IPS DF 4.7 (cell line): ENCODE measurements around the gene ARHGAP1.

Source experiments
- DNase-seq: peaks from one replicate; pipeline ENCODE4 v3.0.0-alpha.2; 2013; ENCODE audit warnings: low spot score; ENCODE audit errors: extremely low read depth

ARHGAP1 gene

DNA sequence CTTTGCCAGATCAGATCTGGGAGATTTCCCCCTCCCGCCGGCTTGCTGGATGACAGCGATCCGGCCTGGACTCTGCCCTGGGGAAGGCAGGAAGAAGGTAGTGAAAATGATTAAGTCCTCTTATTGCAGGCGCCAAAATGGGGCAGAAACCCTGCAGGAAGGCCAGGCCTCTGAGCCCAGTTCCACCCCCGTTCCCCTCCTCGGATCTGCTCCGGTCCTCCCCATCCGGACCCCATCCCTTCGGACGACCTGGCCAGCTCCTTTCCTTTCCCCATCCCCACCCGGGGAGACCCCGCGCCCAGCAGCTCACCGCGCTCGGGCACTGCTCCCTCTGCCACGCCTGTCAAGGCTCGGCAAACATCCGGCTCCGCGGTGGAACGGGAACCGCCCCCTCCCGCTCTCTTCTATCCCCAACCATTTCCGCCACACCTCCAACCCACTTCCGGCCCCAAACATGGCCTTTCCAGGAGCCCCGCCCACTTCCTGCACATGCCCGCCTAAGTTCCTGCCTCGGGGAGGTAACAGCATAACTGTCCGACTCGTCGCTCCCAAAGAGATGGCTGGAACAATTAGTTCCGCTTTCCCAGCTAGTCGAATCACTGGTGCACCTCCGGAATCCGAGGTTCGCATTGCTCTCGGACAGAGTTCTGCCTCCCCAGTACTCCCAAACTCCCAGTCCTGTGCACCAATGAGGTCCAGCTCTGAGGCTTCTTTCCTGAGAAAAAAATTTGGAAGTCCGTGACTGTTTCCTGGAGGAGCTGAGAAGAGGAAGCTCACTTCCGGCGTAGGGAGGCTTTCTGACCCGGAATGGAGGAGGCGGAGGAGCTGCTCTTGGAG lies at the start of gene ARHGAP1, which contains the start of gene ZNF408:
TSS of gene ARHGAP1 (minus strand) at position 379 of the 837 bp plus-strand sequence. CDS start 4,512 bp downstream, outside the sequence.
TSS of gene ZNF408 (plus strand) at position 791 of the 837 bp plus-strand sequence. CDS start at position 808, 17 bp downstream.
- DNase-seq: peak; percentile 93

DNA sequence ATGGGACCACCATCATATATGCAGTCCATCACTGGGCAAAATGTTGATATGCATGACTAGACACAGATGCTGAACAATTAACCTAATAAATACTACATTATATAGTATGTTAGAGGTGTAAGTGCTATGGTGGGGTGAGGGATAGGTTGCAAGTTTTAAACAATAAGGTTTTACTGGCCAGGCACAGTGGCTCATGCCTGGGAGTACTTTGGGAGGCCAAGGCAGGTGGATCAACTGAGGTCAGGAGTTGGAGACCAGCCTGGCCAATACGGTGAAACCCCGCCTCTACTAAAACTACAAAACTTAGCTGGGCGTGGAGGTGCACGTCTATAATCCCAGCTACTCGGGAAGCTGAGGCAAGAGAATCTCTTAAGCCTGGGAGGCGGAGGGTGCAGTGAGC lies 46.7 kb upstream of the ARHGAP1 start:
- DNase-seq: no peak

DNA sequence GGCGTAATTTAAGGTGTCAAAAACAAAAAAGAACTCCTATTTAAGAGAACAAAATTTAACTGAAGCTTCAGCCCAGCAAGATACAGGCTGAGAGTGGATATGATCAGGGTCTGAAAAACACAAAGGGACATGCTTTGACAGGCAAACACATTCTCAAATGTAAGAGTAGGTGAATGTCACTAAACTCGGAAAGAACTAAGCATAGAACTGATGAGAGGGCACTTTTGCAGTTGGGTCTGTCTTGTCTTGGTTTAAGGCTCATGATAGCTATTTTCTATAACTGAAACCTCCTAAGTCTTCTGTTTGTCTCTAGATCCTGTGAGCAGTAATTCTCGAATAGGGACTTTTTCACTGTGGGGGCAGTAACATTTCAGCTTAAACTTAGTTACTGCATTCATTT lies 45.6 kb upstream of the ARHGAP1 start:
- no peak for DNase-seq

DNA sequence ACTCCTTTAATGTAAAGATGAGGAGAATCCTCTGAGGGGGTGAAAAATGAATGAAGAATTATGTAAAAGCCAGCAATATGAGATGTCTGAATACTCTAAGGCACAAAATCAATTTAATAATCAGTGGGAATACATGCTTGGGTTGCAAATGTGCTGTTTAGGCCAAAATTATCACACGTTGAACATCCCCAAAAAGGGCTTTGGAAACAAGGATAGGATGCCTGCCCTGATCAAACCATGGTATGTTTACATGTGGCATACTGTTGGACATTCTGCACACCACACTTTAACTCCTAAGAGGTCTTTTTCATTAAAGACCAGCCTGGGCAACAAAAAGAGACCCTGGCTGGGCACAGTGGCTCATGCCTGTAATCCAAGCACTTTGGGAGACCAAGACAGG lies 44.9 kb upstream of the ARHGAP1 start:
- no peak for DNase-seq

DNA sequence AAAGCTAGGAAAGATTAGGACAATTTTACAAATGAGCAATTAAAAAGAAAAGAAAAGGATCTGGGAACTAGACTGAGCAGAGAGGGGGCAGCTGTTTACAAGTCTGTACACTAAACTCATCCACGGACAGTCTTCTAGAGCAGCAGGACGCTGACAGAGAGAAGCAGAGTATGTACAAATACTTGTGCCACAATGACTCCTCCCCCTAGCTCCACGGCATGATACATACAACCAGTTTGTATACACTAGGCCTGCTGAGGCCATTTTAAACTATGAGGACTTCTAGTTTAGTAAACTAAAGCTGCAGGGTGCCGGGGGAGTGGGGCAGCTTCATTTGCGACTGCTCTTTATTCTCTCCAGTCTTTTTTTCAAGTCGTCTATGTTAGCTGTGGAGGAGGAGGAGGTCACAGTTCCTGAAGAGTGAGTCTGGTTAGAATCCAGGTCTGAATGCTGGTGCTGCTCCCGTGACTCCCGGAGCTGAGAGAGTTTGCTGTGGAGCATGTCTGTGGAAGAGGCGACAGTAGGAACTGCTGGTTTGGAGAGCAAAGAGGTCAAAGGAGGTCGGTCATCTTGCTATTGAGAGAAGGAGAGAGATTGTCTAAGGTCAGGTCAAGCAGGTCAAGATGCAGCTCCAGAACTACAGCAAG lies 43.4 kb upstream of the ARHGAP1 start:
- no peak for DNase-seq

DNA sequence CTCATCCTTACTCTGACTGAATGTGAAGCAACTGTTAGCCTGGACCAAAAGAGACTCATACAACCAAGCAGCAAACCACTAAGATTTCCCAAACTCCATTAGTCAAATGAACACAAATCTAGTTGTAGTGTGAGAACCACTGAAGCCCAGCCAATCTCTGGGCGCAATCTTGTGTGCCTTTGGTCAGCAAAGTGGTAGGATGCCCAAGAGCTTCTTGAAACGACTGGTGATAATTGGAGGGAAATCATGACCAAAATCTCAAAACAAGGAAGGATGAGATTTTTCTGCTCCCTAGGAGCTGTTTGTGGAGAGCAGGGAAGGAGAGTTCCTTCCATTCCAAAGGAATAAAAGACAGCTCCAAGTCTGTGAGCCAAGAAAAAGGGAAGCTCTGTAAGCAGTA lies 42.6 kb upstream of the ARHGAP1 start:
- no peak for DNase-seq

DNA sequence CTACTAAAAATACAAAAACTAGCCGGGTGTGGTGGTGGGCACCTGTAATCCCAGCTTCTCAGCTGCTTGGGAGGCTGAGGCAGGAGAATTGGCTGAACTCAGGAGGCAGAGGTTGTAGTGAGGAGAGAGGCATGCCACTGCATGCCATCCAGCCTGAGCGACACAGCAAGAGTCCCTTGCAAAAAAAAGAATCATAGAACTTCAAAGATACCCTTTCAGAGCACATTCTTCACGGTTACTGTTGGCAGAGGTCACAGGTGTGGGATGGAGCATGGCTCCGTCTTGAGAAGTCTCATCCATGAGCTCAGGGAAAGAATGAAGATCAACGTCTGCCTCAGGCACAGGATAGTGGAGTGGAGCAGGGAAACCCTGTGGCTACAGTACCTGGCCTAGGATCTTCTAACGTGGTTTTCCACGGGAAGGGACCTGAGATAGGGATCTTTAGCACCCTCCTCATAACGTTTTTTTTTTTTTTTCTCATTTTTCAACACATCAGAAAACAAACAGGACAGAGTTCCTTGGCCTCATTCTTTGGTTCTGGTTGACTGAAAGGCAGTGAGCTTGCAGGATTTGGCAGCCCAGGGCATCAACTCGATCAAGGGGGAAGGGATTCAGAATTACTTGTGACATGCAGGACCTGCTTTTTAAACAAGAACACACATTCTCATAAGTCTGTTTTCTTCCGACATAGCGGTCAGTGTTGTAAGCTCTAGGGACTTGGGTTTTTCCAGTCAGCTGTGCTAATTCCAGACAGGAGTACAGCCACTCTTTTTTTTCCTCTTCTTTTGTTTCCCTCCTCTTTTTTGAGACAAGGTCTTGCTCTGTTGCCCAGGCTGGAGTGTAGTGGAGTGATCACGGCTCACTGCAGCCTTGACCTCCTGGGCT lies 41.4 kb upstream of the ARHGAP1 start:
- no peak for DNase-seq

DNA sequence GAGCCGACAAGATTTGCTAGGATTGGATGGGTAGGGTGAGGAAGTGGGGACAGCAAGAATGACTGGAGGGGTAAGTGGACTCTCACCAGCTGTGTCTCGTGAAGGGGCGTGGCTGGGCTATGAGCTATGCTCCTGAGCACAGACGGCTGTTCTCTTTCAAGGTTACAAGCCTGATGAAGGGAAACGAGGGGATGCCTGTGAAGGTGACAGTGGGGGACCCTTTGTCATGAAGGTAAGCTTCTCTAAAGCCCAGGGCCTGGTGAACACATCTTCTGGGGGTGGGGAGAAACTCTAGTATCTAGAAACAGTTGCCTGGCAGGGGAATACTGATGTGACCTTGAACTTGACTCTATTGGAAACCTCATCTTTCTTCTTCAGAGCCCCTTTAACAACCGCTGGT lies 38.5 kb upstream of the ARHGAP1 start:
- no peak for DNase-seq

DNA sequence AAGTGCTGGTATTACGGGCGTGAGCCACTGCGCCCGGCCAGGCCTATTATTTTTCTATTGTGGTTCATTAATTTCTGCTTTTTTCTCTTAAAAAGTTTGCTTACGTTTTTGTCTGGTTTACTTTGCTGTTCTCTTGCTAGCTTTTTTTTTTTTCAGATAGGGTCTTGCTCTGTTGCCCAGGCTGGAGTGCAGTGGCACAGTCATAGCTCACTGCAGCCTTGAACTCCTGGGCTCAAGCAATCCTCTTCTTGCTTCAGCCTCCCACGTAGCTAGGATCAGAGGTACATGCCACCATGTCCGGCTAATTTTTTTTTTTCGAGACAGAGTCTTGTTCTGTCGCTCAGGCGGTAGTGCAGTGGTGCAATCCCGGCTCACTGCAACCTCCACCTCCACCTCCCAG lies 37.3 kb upstream of the ARHGAP1 start:
- no peak for DNase-seq

DNA sequence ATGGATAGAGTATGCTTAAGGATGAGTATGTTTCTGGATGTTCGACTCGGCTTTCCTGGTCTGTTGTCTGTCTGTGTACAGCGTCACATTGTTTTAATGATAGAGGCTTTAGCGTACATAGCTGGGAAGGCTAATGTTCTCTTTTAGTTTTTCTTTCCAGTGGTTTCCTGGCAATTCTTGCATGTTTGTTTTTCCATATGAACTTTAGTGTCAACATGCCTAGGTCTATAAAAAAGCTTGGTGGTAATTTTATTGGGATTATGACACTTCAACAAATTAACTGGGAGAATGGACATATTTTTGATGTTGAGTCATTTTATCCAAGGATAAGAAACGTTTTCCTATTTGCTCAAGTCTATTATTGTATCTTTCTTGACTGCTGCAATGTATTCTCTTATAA lies 36.2 kb upstream of the ARHGAP1 start:
- no peak for DNase-seq

DNA sequence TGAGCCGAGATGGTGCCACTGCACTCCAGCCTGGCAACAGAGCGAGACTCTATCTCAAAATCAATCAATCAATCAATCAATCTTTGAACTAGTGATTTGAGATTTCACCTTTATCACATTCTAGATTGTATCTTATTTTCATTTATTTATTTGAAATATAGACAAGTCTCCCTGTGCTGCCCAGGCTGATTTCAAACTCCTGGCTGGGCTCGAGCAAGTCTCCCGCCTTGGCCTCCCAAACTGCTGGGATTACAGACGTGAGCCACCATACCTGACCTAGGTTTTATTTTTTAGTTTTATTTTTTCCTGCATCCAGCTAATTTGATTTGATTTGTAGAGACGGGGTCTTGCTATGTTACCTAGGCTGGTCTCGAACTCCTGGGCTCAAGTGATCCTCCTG lies 35.7 kb upstream of the ARHGAP1 start:
- no peak for DNase-seq

DNA sequence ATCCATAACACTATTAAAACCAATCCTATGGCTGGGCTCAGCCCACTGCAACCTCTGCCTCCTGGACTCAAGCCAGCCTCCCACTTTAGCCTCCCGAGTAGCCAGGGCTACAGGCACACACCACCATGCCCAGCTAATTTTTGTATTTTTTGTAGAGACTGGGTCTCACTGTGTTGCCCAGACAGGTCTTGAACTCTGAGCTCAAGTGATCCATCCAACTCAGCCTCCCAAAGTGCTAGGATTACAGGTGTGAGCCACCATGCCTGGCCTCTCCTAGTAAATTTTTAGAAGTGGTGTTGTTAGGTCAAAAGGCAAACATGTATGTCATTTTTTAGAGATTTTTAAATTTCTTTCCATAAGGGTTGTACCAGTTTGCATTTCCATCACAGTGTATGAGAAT lies 32.8 kb upstream of the ARHGAP1 start:
- no peak for DNase-seq

DNA sequence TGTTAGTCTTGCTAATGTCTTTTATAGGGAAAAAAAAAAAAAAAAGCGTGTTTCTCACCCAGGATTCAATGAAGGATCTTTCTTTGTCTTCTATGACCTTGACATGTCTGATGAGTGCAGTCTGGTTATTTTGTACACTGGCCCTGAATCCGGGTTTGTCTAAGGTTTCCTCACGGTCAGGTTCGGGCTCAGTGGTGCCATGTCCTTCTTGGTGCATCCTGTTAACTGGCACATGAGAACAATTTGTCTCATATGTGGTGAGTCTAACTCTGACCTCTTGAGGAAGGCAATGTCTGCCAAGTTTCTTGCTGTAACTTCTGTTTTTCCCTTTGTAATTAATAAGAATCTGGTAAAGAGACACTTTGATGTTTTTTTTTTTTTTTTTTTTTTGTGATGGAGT lies 31.1 kb upstream of the ARHGAP1 start:
- no peak for DNase-seq

DNA sequence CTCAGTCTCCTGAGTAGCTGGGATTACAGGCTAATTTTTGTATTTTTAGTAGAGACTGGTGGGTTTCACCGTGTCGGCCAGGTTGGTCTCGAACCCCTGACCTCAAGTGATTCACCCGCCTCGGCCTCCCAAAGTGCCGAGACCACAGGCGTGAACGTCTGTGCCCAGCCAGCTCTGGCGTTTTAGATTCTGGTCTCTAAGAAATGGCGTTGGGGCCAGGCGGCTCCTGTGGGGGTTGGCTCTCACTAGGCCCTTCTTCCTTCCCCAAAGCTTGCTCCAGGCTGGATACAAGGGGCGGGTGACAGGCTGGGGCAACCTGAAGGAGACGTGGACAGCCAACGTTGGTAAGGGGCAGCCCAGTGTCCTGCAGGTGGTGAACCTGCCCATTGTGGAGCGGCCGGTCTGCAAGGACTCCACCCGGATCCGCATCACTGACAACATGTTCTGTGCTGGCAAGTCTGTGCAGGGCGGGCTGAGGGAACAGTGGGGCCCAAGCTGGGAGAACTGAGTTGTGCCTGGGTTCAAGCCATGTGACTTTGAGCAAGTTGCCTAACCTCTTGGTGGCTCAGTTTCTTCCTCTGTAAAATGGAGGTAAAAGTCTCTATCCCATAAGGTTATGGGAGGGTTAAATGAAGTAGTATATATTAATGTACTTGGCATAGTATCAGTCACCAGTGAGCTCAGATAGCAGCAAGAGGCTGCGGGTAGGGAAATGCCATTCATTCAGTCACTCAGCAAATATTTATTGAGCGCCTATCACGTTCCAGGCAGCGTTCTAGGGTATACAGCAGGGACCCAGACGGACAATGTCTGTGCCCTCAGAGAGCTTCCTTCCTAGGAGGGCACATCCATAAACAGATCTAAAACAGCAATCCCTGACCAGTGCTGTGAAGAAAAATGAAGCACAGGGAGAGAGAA lies 28.9 kb upstream of the ARHGAP1 start:
- DNase-seq: no peak

DNA sequence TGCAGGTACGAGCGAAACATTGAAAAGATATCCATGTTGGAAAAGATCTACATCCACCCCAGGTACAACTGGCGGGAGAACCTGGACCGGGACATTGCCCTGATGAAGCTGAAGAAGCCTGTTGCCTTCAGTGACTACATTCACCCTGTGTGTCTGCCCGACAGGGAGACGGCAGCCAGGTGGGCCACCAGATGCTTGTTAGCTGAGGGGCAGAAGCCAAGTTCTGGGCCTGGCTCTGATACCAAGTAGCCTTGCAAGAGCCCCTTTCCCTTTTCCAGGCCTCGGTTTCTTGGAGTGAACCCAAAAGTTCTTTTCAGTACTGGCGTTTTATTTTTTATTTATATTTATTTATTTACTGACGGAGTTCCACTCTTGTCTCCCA lies 28.2 kb upstream of the ARHGAP1 start:
- no peak for DNase-seq

DNA sequence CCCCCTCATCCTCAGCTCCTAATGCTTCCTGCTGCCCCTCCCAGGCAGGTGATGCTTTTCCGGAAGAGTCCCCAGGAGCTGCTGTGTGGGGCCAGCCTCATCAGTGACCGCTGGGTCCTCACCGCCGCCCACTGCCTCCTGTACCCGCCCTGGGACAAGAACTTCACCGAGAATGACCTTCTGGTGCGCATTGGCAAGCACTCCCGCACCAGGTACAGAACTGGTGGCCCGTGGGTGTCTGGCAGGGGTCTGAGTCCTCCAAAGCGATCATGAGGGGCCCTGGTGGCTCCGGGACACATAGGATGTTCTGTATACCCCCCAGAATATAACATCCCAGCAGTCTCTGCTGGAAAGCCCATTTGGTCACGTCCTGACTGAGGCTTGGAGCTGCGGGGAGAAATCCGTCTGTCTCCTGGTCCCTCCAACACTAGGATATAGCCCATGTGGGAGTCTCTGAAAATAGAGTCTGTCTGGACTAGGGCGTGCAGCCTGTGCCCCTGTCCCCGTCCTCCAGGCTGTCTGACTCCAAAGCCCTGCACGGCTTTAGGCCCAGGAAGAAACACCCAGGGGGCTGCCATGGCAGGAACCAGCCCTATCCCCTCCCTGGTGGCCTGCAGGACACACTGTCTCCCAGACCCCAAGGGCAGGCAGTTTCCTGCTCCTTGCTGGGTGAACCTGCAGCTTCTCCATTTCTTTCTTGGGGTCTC lies 27.7 kb upstream of the ARHGAP1 start:
- DNase-seq: no peak

DNA sequence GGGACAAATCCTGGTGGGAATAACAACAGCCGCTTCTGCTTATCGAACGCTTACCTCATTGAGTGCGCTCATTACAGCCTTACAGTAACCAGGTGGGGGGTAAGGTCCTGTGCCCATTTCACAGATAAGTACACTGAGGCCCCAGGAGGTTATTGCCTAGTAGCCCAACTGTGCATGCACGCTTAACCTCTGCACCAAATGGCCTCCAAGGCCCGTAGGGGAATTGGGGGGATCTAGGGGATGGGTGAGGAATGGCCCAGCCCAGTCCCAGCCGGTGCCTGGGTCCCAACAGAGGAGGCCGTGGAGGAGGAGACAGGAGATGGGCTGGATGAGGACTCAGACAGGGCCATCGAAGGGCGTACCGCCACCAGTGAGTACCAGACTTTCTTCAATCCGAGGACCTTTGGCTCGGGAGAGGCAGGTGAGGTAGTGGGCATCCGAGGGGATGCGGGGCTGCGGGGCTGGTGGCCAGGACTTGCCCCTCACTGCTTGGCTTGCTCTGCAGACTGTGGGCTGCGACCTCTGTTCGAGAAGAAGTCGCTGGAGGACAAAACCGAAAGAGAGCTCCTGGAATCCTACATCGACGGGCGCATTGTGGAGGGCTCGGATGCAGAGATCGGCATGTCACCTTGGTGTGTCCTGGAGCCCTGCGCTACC lies 25.9 kb upstream of the ARHGAP1 start:
- DNase-seq: no peak

DNA sequence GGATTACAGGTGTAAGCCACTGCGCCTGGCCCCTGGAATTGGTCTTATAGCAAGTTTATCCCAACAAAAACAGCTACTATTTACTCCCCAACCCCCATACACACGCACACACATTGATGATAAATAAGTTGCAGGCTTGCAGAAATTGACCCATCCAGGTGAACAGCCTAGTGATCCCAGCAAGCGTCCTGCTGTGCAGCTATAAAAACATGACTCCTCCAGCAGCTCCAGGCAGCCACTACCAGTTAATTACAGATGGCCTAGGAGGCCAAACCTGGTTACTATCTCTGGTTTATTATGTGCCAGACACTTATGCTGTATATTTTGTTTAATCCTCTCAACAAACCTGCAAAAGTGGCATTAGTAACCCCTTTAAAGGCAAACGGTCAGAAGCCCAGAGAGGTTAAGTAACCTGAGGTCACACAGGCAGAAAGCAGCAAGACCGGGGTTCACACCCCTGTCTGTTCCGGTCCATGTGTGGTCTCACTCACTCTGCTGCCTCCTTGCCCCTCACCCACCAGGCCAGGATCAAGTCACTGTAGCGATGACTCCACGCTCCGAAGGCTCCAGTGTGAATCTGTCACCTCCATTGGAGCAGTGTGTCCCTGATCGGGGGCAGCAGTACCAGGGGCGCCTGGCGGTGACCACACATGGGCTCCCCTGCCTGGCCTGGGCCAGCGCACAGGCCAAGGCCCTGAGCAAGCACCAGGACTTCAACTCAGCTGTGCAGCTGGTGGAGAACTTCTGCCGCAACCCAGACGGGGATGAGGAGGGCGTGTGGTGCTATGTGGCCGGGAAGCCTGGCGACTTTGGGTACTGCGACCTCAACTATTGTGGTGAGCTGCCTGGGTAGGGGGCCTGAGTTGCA lies 25.2 kb upstream of the ARHGAP1 start:
- DNase-seq: no peak

DNA sequence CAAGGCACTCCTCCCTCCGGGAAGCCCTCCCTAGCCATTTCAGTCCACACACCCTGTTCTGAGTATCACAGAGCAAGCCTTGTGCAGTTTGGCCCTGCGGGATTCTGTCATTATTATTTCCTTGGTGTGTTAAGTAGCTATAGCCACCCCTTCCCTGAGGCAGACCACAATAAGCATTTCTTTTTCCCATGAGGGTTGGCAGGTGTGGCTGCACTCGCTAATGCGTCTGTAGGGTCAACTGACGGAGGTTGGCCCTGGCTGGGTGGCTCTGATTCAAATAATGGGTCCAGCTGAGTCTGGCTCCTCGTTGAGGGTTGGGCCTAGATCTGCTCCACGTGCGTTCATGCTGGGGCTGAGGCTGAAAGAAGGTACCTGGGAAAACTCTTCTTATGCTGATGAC lies 23.7 kb upstream of the ARHGAP1 start:
- no peak for DNase-seq
